Mucosa of descending colon (tissue), 3 donors: ENCODE data around the gene H2AZ1. TPM values are rescaled to one million over a fixed set of nuclear protein-coding genes. Genes with fewer than 3 reads are reported as not detected.

Experiments
- ATAC-seq: fragments of 200-7000 bp; cut with Tn5 transposase; one replicate; pipeline ENCODE4 v1.9.1; 2020; ENCODE audit warnings: mild to moderate bottlenecking, moderate library complexity
- DNase-seq, 3 donors: peaks; one replicate each; pipeline ENCODE4 v3.0.0-alpha.2; 2020
- H3K36me3 ChIP-seq: fragments of 200-600 bp; one replicate; pipeline ENCODE4 v1.8.0; 2021; ENCODE audit warnings: low read depth, mild to moderate bottlenecking
- H3K4me1 ChIP-seq: fragments of 200-600 bp; one replicate; pipeline ENCODE4 v1.8.0; 2021; ENCODE audit warnings: low read depth, mild to moderate bottlenecking
- H3K4me3 ChIP-seq: fragments of 200-600 bp; one replicate; pipeline ENCODE4 v1.8.0; 2021; ENCODE audit warnings: mild to moderate bottlenecking
- H3K9me3 ChIP-seq: fragments of 200-600 bp; one replicate; pipeline ENCODE4 v1.8.0; 2021; ENCODE audit warnings: mild to moderate bottlenecking
- intact Hi-C, 2 donors: fragments of 100-400 bp; cut with DNase I in 1 of 2; cut with micrococcal nuclease in 1 of 2; formaldehyde crosslinking; loops; one replicate each; pipeline versions ENCODE4 v1.11.0 to v1.11.1; 2022; cut with DNase I, micrococcal nuclease
- long read RNA-seq, 2 donors: library from polyadenylated mRNA; unstranded; transcript quantifications; one replicate each; pipeline ENCODE4 v2.0.0, GENCODE V29; 2019 to 2021
- total RNA-seq, 3 donors: library from RNA; stranded (reverse); fragmentation: NEBNext Ultra II Directional in 2 of 3; extraction: Animal tissue kit (Norgen Biotek cat#: 25700) in 2 of 3; gene quantifications; one replicate each; pipeline versions ENCODE4 v1.2.1 to v1.2.4, GENCODE V29; 2021 to 2023
- TF ChIP-seq, protein P1 (sequence below): fragments of 200-600 bp; IDR thresholded peaks from one replicate; pipeline ENCODE4 v1.8.0; 2022; ENCODE audit warnings: antibody characterized with exemption, mild to moderate bottlenecking
- donor health status: DM: no; HTN: no; CAD: no; lungs with moderate emphysema.
- donor health status: DM: no; HTN: no; CAD: no.
- donor health status: DM: no; HTN: yes; CAD: no.

H2AZ1 gene
- 100 to 1,000 TPM; 106 to 219 (median 216) TPM for total RNA-seq
- long read RNA-seq, donor 1, transcript H2AFZ-203 (4 exons, 1,254 nt) = minor isoform, 5 of 216 reads
- long read RNA-seq, donor 1, transcript H2AFZ-201 (5 exons, 979 nt) = major isoform, 203 of 216 reads
- long read RNA-seq, donor 1, partial matches to known transcripts = 2 of 216 reads
- long read RNA-seq, donor 1, other reads (novel, unspliced or antisense) = 5 of 216 reads
- long read RNA-seq, donor 2, transcript H2AFZ-201 (5 exons, 979 nt) = major isoform, 346 of 375 reads
- long read RNA-seq, donor 2, partial matches to known transcripts = 2 of 375 reads
- long read RNA-seq, donor 2, other reads (novel, unspliced or antisense) = 23 of 375 reads

DNA sequence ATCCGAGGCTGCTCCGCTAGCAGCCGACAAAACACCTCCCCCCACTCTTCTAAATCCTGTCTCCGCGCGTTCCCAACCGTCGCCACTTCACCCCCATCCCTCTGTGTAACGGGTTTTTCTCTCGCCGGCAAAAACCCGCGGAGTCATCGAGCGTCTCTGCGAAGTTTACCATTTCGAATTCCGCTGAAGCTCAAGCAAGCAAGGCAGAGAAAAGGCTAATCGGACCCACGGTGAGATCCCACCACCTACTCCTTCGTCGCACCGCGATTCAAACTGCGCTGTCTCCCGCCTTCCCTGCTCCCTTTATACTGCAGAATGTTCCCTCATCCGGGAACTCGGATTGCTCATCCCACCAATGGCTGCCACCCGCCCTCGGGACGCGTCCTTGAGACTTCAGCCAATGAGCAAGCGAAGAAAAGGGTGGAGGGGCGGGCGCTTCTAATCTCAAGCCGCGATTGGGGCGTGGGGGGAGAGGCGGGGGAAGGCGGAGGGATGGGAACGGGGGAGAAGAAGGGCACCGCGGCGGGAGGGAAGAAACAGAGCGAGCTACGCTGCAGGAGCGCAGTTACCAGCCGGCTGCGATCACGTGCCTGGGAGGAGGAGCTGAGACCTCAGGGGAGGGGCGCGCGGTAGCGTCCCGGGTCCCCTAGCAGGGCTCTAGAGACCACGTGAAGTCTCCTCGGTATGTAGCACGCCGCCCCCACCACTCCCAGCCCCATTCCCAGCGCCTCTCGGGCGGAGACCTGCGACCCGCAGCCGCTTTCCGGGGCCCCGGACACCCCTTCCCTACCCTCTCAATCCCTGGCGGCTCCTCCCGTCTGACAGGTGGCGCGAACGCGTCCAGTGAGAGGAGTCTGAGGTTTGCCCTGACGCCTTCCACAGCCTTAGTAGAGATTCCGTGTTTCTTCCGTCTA, at the start of gene H2AZ1:
Gene H2AZ1, minus strand, starts transcription at position 277 of the 914 bp plus-strand sequence. Its CDS starts 105 bp downstream, at position 172.
- Histone ChIP-seq H3K36me3 (no peaks in the 10 kb centered on the region), H3K4me1 (peaks cover 24% of the 10 kb centered on the region), H3K9me3 (no peaks in the 10 kb centered on the region), H3K4me3 (peak within 1 kb of the TSS; percentile 62)
- DNase-seq = peak; percentile 98 to 99 (median 99)
- intact Hi-C loops = loop anchor here in 1 of 2 donors (5.0 to 10.0 kb wide), 3 partner anchors 55 to 388 kb away; partner anchors contain the start of genes DAPP1, LAMTOR3 and TRMT10A
- peak; percentile 84 for ATAC-seq
- TF ChIP-seq, protein P1, sequence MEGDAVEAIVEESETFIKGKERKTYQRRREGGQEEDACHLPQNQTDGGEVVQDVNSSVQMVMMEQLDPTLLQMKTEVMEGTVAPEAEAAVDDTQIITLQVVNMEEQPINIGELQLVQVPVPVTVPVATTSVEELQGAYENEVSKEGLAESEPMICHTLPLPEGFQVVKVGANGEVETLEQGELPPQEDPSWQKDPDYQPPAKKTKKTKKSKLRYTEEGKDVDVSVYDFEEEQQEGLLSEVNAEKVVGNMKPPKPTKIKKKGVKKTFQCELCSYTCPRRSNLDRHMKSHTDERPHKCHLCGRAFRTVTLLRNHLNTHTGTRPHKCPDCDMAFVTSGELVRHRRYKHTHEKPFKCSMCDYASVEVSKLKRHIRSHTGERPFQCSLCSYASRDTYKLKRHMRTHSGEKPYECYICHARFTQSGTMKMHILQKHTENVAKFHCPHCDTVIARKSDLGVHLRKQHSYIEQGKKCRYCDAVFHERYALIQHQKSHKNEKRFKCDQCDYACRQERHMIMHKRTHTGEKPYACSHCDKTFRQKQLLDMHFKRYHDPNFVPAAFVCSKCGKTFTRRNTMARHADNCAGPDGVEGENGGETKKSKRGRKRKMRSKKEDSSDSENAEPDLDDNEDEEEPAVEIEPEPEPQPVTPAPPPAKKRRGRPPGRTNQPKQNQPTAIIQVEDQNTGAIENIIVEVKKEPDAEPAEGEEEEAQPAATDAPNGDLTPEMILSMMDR = no peak

DNA sequence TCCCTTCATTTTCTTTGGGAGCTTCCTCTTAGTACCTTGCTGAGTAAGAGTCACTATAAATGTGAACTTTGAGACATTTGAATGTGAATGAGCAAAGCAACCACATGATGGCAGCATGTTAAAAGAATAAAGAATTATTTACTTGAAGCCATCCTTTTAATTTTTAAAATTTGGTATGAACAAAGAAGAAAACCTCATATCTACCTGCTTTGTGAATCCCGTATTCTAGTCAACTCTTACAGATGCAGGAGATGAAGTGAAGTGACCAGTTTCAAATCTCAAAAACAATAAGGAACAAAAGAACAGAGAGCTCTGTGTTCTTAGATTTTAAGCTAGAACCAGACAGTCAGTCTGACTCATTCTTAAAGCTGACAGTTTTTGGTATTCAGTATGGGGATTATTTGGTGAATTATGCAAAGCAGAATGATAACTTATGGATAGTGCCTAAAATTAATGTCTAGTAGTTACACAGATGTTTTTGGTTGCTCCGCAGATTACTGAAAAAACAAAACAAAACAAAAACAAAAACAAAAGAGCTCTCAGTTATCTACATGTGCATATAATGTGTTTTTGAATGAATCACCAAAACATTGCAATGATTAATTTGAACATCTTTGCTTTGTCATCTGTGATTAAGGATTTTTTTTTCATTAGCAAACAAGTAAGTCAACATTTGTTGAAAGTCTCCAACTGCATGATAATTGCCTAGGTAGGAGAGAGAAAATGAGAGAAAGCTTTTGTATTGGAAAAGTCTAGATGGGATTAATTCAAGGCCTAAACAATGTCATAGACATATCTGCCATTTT, 48.2 kb upstream of the H2AZ1 start:
- TF ChIP-seq, protein P1 = no peak
- Histone ChIP-seq H3K4me3 (no peak overlapping the region), H3K36me3 (no peaks in the 10 kb centered on the region), H3K4me1 (no peaks in the 10 kb centered on the region), H3K9me3 (no peaks in the 10 kb centered on the region)
- intact Hi-C loops = no loop called here
- ATAC-seq (no peak), DNase-seq (peak in 1 of 3 donors; percentile 12)

DNA sequence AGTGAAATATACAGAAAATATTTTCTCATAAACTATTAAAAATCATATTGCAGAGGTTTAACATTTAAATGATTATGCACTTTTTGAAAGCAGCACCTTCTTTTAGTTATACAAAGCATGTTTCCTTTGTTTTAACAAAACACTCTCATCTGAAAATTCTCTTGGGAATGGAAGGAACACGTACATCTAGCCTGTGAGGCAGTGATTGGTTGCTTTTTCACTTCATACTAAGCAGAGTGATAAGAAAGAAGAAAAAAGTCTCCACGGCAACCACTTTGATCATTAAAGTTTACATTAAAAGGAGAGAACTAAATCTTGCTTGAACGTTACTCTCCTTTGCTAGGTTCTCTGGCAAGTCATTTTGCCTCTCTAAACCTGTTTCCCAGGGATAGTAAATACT, 41.7 kb upstream of the H2AZ1 start:
- no peak for ATAC-seq
- Histone ChIP-seq H3K4me3 (no peak overlapping the region), H3K9me3 (no peaks in the 10 kb centered on the region), H3K4me1 (no peaks in the 10 kb centered on the region), H3K36me3 (no peaks in the 10 kb centered on the region)
- TF ChIP-seq, protein P1 = no peak
- DNase-seq = no peak
- intact Hi-C loops = no loop called here

DNA sequence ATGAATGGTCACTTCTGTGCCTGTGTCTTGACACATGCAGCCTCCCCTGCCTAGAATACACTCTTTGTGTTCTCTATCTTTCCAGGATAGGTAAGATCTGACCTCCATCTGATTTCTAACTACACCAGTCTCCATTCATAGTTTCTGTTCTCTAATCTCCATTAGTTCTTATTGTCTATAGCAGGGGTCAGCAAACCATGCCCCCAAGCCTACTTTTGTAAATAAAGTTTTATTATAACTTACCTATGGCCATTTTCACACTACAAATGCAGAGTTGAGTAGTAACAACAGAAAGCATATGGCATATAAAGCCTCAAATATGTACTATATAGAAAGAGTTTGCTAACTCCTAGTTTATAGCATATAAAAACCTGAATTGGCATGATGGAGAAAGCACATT, 37.6 kb upstream of the H2AZ1 start:
- DNase-seq (no peak), ATAC-seq (no peak)
- TF ChIP-seq, protein P1 = no peak
- H3K36me3 ChIP-seq = no peaks in the 10 kb centered on the region
- H3K4me3 ChIP-seq = no peak overlapping the region
- no peaks in the 10 kb centered on the region for H3K9me3 ChIP-seq
- intact Hi-C loops = no loop called here
- no peaks in the 10 kb centered on the region for H3K4me1 ChIP-seq

DNA sequence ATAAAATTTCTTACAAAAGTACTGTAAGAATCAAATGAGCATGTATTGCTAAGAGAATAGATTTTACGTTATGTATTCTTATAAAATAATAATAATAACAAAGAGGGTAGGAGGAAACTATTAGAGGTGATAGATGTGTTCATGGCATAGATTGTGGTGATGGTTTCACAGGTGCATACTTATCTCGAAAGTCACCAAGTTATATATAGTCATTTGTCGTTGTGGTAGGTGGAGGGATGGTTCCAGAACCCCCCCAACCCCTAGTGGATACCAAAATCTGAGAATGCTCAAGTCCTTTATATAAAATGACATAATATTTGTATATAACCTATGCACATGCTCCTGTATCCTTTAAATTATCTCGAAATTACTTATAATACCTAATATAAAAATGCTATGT, 36.7 kb upstream of the H2AZ1 start:
- H3K4me1 ChIP-seq = no peaks in the 10 kb centered on the region
- intact Hi-C loops = no loop called here
- DNase-seq (no peak), ATAC-seq (no peak)
- TF ChIP-seq, protein P1 = no peak
- no peaks in the 10 kb centered on the region for H3K36me3 ChIP-seq
- H3K4me3 ChIP-seq = no peak overlapping the region
- H3K9me3 ChIP-seq = no peaks in the 10 kb centered on the region
